Activated CD8-positive, alpha-beta memory T cell treated with anti-CD3 and anti-CD28 coated beads, Interleukin-2, amount 50 U/mL, for 4 hours (primary cell): ENCODE results near the gene FLACC1.
"Not testable (repeated sequence)": the region's sequence is repeated elsewhere in the genome, so short reads cannot be mapped to it uniquely, and the experiment has no call there.

Experiments used
- DNase-seq: peaks from one replicate; pipeline ENCODE4 v3.0.0-alpha.2; 2020

The FLACC1 gene

DNA sequence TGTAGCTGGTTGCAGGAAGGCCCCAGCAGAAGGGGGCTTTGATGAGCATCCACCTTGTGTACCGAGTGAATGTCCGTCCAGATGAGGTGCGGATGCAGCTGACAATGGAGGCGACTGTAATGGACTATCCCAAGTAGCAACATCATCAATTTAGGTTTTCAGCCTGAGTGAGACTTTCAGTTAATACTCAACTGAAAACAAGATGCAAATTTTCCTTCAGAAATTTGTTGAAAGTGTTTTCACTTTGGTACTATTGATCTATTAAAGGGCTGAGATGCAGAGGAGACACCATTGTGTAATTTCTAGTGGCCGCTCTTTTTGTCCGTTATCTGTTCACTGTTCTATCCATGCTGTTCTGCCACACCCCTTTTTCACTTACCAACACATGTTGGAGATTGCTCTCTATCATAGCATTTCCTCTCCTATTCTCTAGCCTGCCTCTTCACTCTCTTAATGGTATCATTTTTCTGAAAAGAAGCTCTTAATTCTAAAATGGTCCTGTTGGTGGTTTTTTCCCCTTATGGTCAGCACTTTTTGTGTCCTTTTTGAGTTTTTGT, 108.8 kb downstream of the FLACC1 start:
- DNase-seq: no peak

DNA sequence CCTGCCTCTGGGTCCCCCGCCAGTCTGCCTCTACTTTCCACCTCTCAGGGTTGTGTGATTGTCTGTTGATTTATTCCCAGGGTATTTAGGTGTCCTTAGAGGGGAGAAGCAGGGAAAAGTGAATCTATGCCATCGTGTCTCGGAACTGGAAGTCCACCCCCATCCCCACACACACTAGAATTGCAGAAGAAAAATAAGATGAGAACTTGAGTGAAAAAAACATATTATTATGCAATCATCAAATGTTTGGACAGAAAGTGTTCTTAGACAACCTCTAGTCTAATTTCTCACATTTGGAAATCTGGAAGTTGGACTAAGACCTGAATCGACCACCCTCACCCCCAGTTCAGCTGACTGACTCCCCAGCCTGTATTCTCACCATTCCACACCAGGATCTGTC, 110.9 kb downstream of the FLACC1 start:
- no peak for DNase-seq

DNA sequence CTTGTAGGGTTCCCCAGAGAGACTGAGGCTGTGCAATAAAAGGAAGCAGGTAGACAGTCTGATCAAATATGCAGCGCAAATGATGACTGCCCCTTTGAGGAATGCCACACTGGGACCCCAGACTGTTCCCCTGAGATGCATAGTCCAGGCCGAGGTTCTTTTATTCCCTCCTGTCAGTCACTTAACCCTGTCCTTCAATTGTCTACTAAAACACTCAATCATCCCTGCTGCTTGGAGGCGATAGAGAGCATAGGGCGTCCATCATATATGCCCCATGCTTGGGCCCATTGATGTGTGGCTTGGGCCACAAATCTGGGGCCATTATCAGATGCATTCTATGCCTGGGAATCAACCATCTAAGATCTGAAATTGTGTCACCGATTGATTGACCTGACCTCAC, 112.3 kb downstream of the FLACC1 start:
- no peak for DNase-seq

DNA sequence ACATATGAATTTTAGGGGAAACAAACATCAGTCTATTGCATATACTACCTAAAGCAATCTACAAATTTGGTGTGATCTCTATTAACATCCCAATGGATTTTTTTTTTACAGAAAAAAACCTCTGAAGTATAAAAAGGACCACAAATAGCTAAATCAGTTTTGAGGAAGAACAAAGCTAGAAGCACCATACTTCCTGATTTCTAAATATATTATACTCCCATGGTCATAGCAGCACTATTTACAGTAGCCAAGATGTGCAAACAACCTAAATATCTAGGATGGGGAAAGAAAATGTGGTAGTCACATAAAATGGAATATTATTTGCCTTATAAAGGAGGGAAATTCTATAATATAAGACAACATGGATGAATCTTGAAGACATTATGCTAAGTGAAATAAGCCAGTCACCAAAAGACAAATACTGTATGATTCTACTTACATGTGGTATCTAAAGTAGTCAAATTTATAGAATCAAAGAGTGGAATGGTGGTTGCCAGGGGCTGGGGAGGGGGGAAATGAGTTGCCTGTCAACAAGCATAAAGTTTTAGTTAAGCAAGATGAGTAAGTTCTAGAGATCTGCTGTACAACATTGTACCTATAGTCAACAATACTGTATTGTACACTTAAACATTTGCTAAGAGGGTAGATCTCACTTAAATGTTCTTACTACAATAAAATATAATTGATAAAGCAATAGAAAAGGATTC, 114.4 kb downstream of the FLACC1 start:
- no peak for DNase-seq

DNA sequence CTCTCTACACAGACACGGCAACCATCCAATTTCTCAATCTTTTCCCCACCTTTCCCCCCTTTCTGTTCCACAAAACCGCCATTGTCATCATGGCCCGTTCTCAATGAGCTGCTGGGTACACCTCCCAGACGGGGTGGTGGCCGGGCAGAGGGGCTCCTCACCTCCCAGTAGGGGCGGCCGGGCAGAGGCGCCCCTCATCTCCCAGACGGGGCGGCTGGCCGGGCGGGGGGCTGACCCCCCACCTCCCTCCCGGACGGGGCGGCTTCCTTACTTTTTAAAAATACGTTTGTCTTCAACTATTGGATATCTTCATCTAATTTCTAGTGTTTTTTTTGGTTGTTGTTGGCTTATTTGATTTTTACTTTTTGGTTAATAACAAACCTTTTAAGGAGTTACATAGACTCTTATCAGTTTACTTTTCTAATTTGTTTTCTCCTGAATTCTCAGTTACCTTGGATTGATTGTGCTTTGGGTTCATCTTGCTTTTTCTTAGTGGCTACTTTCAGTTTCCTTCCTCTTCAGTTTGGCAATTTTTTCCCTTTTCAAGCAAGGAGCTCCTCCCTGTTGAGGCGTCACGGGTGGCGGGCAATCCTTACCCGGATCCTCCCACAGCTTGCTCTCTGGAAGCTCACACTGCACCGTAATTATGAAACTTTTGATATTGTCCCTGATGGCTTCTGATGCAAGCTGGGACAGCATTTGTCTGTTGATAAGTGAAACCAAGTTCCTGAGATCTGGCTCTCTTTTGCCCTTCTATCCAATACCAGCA, 117.8 kb downstream of the FLACC1 start:
- DNase-seq: not testable (repeated sequence)
